ENCODE results near the gene CST3.

Gene CST3

DNA sequence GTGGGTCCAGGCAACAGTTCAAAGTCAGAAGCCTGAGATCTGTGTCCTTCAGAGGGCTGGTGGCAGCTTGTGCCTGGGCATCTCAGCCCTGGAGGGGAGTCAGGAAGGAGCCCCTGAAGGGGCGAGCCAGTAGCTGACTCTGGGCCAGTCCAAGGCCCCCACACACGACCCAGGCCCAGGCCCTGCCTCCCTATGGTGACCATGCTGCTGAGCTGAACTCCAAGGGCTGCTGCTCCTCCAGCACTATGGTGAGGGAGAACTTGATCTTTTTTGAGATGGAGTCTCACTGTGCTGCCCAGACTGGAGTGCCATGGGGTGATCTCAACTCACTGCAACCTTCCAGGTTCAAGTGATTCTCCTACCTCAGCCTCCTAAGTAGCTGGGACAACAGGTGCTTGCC, 15.2 kb upstream of the CST3 start:
- Histone ChIP-seq H3K4me3 (replicated peaks; ENCODE audit: low read depth, low read length) (no peak overlapping the region), H3K27me3 (replicated peaks; ENCODE audit: control insufficient read depth, insufficient read depth, low read length) (no peaks in the 10 kb centered on the region), H3K36me3 (ENCODE audit: control insufficient read depth, insufficient read depth, low read length) (no peaks in the 10 kb centered on the region)
- TF ChIP-seq, protein P1, sequence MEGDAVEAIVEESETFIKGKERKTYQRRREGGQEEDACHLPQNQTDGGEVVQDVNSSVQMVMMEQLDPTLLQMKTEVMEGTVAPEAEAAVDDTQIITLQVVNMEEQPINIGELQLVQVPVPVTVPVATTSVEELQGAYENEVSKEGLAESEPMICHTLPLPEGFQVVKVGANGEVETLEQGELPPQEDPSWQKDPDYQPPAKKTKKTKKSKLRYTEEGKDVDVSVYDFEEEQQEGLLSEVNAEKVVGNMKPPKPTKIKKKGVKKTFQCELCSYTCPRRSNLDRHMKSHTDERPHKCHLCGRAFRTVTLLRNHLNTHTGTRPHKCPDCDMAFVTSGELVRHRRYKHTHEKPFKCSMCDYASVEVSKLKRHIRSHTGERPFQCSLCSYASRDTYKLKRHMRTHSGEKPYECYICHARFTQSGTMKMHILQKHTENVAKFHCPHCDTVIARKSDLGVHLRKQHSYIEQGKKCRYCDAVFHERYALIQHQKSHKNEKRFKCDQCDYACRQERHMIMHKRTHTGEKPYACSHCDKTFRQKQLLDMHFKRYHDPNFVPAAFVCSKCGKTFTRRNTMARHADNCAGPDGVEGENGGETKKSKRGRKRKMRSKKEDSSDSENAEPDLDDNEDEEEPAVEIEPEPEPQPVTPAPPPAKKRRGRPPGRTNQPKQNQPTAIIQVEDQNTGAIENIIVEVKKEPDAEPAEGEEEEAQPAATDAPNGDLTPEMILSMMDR (IDR thresholded peaks at IDR 0.05; ENCODE audit: insufficient read depth, low read length, poor library complexity, severe bottlenecking): no peak
- DNase-seq (ENCODE audit: extremely low read depth, insufficient read length): no peak

DNA sequence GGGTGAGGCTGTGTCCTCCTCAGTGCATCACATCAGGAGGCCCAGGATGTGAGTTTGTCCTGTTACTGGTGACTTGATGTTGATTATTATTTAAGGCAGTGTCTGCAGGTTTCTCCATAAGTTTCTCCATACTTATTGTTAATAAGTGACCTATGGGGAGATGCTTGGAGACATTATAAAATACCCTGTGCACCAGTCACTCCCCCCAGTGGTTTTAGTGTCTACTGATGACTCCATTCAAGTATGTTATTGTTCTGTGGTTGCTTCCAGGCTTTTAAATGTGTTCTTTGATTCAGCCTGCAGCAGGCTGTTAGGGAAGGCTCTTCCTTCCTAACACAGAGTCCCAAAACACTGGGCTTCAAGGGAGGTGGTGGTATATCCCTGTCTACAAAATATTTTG, 14.6 kb upstream of the CST3 start:
- no peak for DNase-seq (ENCODE audit: extremely low read depth, insufficient read length)
- TF ChIP-seq, protein P1 (IDR thresholded peaks at IDR 0.05; ENCODE audit: insufficient read depth, low read length, poor library complexity, severe bottlenecking): no peak
- no peaks in the 10 kb centered on the region for H3K36me3 ChIP-seq (ENCODE audit: control insufficient read depth, insufficient read depth, low read length)
- no peak overlapping the region for H3K4me3 ChIP-seq (replicated peaks; ENCODE audit: low read depth, low read length)
- H3K27me3 ChIP-seq (replicated peaks; ENCODE audit: control insufficient read depth, insufficient read depth, low read length): no peaks in the 10 kb centered on the region

DNA sequence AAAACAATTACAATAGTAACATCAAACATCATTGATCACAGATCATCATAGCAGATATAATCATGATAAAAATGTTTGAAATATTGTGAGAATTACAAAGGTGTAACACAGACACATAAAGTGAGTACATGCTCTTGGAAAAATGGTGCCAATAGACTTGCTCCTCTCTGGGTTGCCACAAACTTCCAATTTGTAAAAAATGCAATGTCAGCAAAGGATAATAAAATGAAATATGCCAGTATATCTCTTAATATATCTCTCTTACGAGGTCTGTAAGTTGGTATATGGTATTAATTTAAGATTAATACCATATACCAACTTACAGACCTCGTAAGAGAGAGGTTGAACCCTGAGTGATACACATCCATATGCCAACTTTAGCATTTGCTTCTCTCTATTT, 13.4 kb upstream of the CST3 start:
- no peak for DNase-seq (ENCODE audit: extremely low read depth, insufficient read length)
- no peaks in the 10 kb centered on the region for H3K27me3 ChIP-seq (replicated peaks; ENCODE audit: control insufficient read depth, insufficient read depth, low read length)
- no peak overlapping the region for H3K4me3 ChIP-seq (replicated peaks; ENCODE audit: low read depth, low read length)
- TF ChIP-seq, protein P1 (IDR thresholded peaks at IDR 0.05; ENCODE audit: insufficient read depth, low read length, poor library complexity, severe bottlenecking): no peak
- no peaks in the 10 kb centered on the region for H3K36me3 ChIP-seq (ENCODE audit: control insufficient read depth, insufficient read depth, low read length)

GRCh38 chr20:23649830-23650417, 12.2 kb upstream of the CST3 start:
- H3K36me3 ChIP-seq (ENCODE audit: control insufficient read depth, insufficient read depth, low read length): no peaks in the 10 kb centered on the region
- no peaks in the 10 kb centered on the region for H3K27me3 ChIP-seq (replicated peaks; ENCODE audit: control insufficient read depth, insufficient read depth, low read length)
- TF ChIP-seq, protein P1 (IDR thresholded peaks at IDR 0.05; ENCODE audit: insufficient read depth, low read length, poor library complexity, severe bottlenecking): no peak
- no peak overlapping the region for H3K4me3 ChIP-seq (replicated peaks; ENCODE audit: low read depth, low read length)
- no peak for DNase-seq (ENCODE audit: extremely low read depth, insufficient read length)

DNA sequence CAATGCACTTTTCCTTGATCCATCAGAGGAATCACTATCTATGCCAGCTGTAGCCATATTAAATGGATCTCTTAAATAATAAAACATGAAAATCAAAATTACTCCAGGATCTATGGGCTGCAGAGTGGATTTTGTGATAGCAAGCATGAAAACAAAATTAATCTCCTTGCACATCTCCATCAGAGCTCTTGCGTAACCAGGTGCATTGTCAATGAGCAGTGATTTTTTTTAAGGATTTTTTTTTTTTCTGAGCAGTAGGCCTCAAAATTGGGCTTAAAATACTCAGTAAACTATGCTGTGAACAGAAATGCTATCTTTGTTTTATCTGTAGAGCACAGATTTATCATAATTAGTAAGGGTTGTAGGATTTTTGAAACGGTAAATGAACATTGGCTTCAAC, 11.5 kb upstream of the CST3 start:
- TF ChIP-seq, protein P1 (IDR thresholded peaks at IDR 0.05; ENCODE audit: insufficient read depth, low read length, poor library complexity, severe bottlenecking): no peak
- no peak for DNase-seq (ENCODE audit: extremely low read depth, insufficient read length)
- no peaks in the 10 kb centered on the region for H3K27me3 ChIP-seq (replicated peaks; ENCODE audit: control insufficient read depth, insufficient read depth, low read length)
- H3K36me3 ChIP-seq (ENCODE audit: control insufficient read depth, insufficient read depth, low read length): no peaks in the 10 kb centered on the region
- H3K4me3 ChIP-seq (replicated peaks; ENCODE audit: low read depth, low read length): no peak overlapping the region

GRCh38 chr20:23647346-23647745, 9.6 kb upstream of the CST3 start:
- Histone ChIP-seq H3K36me3 (ENCODE audit: control insufficient read depth, insufficient read depth, low read length) (no peaks in the 10 kb centered on the region), H3K27me3 (replicated peaks; ENCODE audit: control insufficient read depth, insufficient read depth, low read length) (no peaks in the 10 kb centered on the region), H3K4me3 (replicated peaks; ENCODE audit: low read depth, low read length) (no peak overlapping the region)
- DNase-seq (ENCODE audit: extremely low read depth, insufficient read length): no peak
- TF ChIP-seq, protein P1 (IDR thresholded peaks at IDR 0.05; ENCODE audit: insufficient read depth, low read length, poor library complexity, severe bottlenecking): no peak
